Muscle layer of colon (tissue), 2 donors: Measurements from ENCODE around the gene TDRD1.
"Not testable (repeated sequence)": the region's sequence is repeated elsewhere in the genome, so short reads cannot be mapped to it uniquely, and the experiment has no call there.

Experiments used
- H3K27ac ChIP-seq: one replicate; pipeline ENCODE4 v1.7.0; 2013; ENCODE audit warnings: low read depth, mild to moderate bottlenecking, low read length, moderate library complexity
- H3K27me3 ChIP-seq, 2 donors: one replicate each; pipeline ENCODE4 v1.7.0; 2013; ENCODE audit warnings: low read length in 2 of 2, mild to moderate bottlenecking in 2 of 2; ENCODE audit not compliant: insufficient read depth in 2 of 2, control insufficient read depth in 1 of 2
- H3K36me3 ChIP-seq: one replicate; pipeline ENCODE4 v1.7.0; 2013; ENCODE audit warnings: mild to moderate bottlenecking, low read length; ENCODE audit not compliant: insufficient read depth
- H3K4me1 ChIP-seq: one replicate; pipeline ENCODE4 v1.7.0; 2013; ENCODE audit warnings: mild to moderate bottlenecking, low read length; ENCODE audit not compliant: insufficient read depth
- H3K4me3 ChIP-seq, 2 donors: one replicate each; pipeline ENCODE4 v1.7.0; 2013; ENCODE audit warnings: low read length in 2 of 2, low read depth in 1 of 2, mild to moderate bottlenecking in 1 of 2, moderate library complexity in 1 of 2
- H3K9ac ChIP-seq: one replicate; pipeline ENCODE4 v1.7.0; 2013; ENCODE audit warnings: low read length
- H3K9me3 ChIP-seq: one replicate; pipeline ENCODE4 v1.7.0; 2013; ENCODE audit warnings: mild to moderate bottlenecking, low read length
- donor health status: abdominal sarcoma.
- donor health status: Adenocarcinoma of cecum.

Gene TDRD1, protein sequence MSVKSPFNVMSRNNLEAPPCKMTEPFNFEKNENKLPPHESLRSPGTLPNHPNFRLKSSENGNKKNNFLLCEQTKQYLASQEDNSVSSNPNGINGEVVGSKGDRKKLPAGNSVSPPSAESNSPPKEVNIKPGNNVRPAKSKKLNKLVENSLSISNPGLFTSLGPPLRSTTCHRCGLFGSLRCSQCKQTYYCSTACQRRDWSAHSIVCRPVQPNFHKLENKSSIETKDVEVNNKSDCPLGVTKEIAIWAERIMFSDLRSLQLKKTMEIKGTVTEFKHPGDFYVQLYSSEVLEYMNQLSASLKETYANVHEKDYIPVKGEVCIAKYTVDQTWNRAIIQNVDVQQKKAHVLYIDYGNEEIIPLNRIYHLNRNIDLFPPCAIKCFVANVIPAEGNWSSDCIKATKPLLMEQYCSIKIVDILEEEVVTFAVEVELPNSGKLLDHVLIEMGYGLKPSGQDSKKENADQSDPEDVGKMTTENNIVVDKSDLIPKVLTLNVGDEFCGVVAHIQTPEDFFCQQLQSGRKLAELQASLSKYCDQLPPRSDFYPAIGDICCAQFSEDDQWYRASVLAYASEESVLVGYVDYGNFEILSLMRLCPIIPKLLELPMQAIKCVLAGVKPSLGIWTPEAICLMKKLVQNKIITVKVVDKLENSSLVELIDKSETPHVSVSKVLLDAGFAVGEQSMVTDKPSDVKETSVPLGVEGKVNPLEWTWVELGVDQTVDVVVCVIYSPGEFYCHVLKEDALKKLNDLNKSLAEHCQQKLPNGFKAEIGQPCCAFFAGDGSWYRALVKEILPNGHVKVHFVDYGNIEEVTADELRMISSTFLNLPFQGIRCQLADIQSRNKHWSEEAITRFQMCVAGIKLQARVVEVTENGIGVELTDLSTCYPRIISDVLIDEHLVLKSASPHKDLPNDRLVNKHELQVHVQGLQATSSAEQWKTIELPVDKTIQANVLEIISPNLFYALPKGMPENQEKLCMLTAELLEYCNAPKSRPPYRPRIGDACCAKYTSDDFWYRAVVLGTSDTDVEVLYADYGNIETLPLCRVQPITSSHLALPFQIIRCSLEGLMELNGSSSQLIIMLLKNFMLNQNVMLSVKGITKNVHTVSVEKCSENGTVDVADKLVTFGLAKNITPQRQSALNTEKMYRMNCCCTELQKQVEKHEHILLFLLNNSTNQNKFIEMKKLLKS

DNA sequence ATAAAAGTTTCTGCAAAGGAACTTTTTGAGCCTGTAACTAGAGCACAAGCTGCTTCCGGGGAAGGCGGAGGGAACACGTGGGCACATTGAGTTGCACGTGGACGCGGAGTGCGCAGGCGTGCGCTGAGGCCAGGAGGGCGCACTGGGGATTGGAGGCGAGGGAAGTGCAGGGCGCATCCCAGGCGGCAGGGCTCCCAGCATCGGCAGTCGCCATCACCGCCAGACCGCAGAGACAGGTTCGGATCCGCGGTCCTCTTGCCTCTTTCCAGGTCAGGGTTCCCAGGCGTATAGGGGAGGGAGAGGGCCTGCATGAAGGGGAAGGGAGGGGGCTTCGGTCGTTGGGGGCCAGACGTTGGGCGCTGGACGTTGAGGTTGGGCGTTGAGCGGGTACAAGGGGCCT is at the start of gene TDRD1:
Gene TDRD1, plus strand, starts transcription at position 206 of the 400 bp plus-strand sequence. CDS start 8,479 bp downstream, outside the sequence.
- Histone ChIP-seq H3K27me3 (no peaks in the 10 kb centered on the region), H3K4me3 (no peak within 1 kb of the TSS), H3K4me1 (no peaks in the 10 kb centered on the region), H3K9ac (no peak within 1 kb of the TSS), H3K36me3 (no peaks in the 10 kb centered on the region), H3K27ac (no peak within 1 kb of the TSS), H3K9me3 (no peaks in the 10 kb centered on the region)

GRCh38 chr10:114131094-114131493 is 48.1 kb upstream of the TDRD1 start:
- H3K27me3 ChIP-seq, result no peaks in the 10 kb centered on the region
- H3K9me3 ChIP-seq, result no peaks in the 10 kb centered on the region
- no peak overlapping the region for H3K27ac ChIP-seq
- no peaks in the 10 kb centered on the region for H3K4me1 ChIP-seq
- H3K36me3 ChIP-seq, result peaks cover 59% of the 10 kb centered on the region
- no peak overlapping the region for H3K9ac ChIP-seq
- H3K4me3 ChIP-seq, result no peak overlapping the region

- Histone ChIP-seq H3K4me1 (no peaks in the 10 kb centered on the region), H3K27me3 (no peaks in the 10 kb centered on the region), H3K4me3 (no peak overlapping the region), H3K27ac (no peak overlapping the region), H3K36me3 (peaks cover 38% of the 10 kb centered on the region), H3K9me3 (no peaks in the 10 kb centered on the region), H3K9ac (no peak overlapping the region)
Observed at GRCh38 chr10:114135476-114135875, 43.7 kb upstream of the TDRD1 start.

GRCh38 chr10:114138581-114138980 is 40.6 kb upstream of the TDRD1 start:
- H3K4me3 ChIP-seq, result no peak overlapping the region
- no peaks in the 10 kb centered on the region for H3K9me3 ChIP-seq
- no peak overlapping the region for H3K27ac ChIP-seq
- no peaks in the 10 kb centered on the region for H3K27me3 ChIP-seq
- H3K36me3 ChIP-seq, result peaks cover 37% of the 10 kb centered on the region
- H3K9ac ChIP-seq, result no peak overlapping the region
- peaks cover 9% of the 10 kb centered on the region for H3K4me1 ChIP-seq

DNA sequence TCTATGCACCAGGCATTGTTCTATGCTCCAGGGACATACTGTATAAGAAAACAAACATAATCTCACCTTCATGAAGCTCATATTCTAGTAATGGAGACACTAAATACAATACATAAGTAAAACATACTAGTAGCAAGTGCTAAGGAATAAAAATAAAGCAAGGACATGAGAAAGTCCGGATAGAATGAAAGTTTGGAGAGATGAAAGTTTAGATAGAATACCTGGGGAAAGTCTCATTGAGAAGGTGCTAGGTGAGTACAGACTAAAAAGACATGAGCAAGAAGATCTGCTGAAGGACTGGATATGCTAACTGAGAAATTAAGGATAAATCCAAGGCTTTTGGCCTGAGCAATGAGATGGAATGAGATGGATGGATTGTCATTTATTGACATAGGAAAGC is 39.1 kb upstream of the TDRD1 start:
- H3K27ac ChIP-seq, result no peak overlapping the region
- peaks cover 9% of the 10 kb centered on the region for H3K4me1 ChIP-seq
- H3K9ac ChIP-seq, result no peak overlapping the region
- peaks cover 28% of the 10 kb centered on the region for H3K36me3 ChIP-seq
- H3K27me3 ChIP-seq, result no peaks in the 10 kb centered on the region
- no peaks in the 10 kb centered on the region for H3K9me3 ChIP-seq
- H3K4me3 ChIP-seq, result no peak overlapping the region

GRCh38 chr10:114140827-114141226 is 38.3 kb upstream of the TDRD1 start:
- not testable (repeated sequence) for H3K9ac ChIP-seq, H3K4me3 ChIP-seq, H3K4me1 ChIP-seq, H3K9me3 ChIP-seq, H3K27me3 ChIP-seq, H3K27ac ChIP-seq
- peaks cover 21% of the 10 kb centered on the region for H3K36me3 ChIP-seq

DNA sequence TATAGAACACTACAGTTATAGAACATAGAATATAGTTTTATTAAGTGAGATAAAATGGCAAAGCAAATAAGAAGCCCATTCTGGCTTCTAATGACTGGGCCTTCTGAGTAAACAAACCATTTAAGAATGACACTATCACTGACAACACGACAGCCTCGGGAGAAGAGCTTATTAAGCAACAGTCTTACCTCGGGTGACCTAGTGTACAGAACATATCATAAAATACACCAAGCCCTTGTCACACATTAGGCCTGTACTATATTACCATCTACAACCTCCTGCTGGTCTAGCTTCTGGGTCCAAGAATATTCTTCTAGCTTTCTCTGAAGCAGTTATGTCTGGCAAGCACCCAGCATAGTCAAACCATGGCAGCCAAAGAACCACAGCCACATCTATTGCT is 37.1 kb upstream of the TDRD1 start:
- peaks cover 9% of the 10 kb centered on the region for H3K4me1 ChIP-seq
- H3K27ac ChIP-seq, result no peak overlapping the region
- no peaks in the 10 kb centered on the region for H3K9me3 ChIP-seq
- peaks cover 13% of the 10 kb centered on the region for H3K36me3 ChIP-seq
- H3K4me3 ChIP-seq, result no peak overlapping the region
- no peak overlapping the region for H3K9ac ChIP-seq
- H3K27me3 ChIP-seq, result no peaks in the 10 kb centered on the region

DNA sequence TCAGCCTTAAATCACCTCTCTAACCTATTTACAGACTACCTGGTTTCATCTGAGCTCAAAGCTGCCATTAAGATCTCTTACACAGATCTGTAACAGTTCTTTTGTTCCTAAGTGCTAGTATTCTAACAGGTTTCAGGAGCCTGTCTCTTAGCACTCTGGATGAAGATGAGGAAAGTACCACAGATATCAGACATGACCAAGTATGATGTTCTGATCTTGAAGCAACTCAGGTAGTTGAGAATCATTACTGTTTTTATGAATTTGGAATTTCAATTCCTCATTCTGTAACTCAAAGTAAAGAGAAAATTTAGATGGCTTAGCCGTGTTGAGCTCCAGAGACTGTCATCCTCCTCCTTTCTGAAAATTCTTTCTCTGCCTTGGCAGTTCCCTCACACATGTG is 36.0 kb upstream of the TDRD1 start:
- no peak overlapping the region for H3K27ac ChIP-seq
- H3K9ac ChIP-seq, result no peak overlapping the region
- H3K36me3 ChIP-seq, result peaks cover 20% of the 10 kb centered on the region
- H3K4me1 ChIP-seq, result peaks cover 9% of the 10 kb centered on the region
- no peaks in the 10 kb centered on the region for H3K9me3 ChIP-seq
- H3K27me3 ChIP-seq, result no peaks in the 10 kb centered on the region
- no peak overlapping the region for H3K4me3 ChIP-seq

GRCh38 chr10:114149476-114149875 is 29.7 kb upstream of the TDRD1 start:
- H3K9me3 ChIP-seq, H3K9ac ChIP-seq, H3K4me3 ChIP-seq, H3K27me3 ChIP-seq, H3K4me1 ChIP-seq, H3K27ac ChIP-seq: not testable (repeated sequence)
- H3K36me3 ChIP-seq, result peaks cover 13% of the 10 kb centered on the region

DNA sequence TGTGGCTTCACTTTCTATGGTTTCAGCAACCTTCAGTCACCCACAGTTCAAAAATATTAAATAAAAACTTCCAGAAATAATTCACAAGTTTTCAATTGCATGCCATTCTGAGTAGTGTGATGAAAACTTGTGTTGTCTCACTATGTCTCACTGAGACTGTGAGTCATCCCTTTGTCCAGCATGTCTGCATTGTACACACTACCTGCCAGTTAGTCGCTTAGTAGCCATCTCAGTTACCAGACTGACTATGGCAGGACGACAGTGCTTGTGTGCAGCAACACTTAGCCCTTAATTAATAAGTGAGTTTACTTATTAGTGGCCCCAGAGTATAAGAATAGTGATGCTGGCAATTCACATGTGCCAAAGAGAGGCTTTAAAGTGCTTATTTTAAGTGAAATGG is 27.7 kb upstream of the TDRD1 start:
- no peak overlapping the region for H3K27ac ChIP-seq
- no peaks in the 10 kb centered on the region for H3K9me3 ChIP-seq
- no peak overlapping the region for H3K4me3 ChIP-seq
- H3K9ac ChIP-seq, result no peak overlapping the region
- no peaks in the 10 kb centered on the region for H3K27me3 ChIP-seq
- H3K4me1 ChIP-seq, result no peaks in the 10 kb centered on the region
- peaks cover 20% of the 10 kb centered on the region for H3K36me3 ChIP-seq

DNA sequence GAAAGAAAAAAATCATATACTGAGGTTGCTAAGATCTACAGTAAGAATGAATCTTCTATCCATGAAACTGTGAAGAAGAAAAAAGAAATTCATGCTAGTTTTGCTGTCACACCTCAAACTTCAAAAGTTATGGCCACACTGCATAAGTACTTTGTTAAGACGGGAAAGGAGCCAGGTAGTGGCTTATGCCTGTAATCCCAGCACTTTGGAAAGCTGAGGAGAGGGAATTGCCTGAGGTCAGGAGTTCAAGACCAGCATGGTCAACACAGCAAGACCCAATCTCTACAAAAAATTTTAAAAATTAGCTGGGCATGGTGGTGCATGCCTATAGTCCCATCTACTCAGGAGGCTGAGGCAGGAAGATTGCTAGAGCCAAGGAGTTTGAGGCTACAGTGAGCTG is 27.3 kb upstream of the TDRD1 start:
- Histone ChIP-seq H3K9me3 (no peaks in the 10 kb centered on the region), H3K4me1 (no peaks in the 10 kb centered on the region), H3K36me3 (peaks cover 24% of the 10 kb centered on the region), H3K9ac (no peak overlapping the region), H3K27me3 (no peaks in the 10 kb centered on the region), H3K27ac (no peak overlapping the region), H3K4me3 (no peak overlapping the region)
